Inflammatory macrophage (primary cell): ENCODE measurements around the gene SMARCA5.
"Not testable (repeated sequence)": the region's sequence is repeated elsewhere in the genome, so short reads cannot be mapped to it uniquely, and the experiment has no call there.

Experiments used
- DNase-seq, 2 donors: peaks; one replicate each; pipeline ENCODE4 v3.0.0-alpha.2; 2020 to 2022
- total RNA-seq, 18 experiments: gene quantifications; one replicate each; lab custom pipeline; 2026; ENCODE audit warnings: mixed read lengths in 6 of 18, inconsistent platforms in 2 of 18; lab: John Stamatoyannopoulos, UW

The SMARCA5 gene
- total RNA-seq, result 125 to 444 (median 182) reads per million in 18 experiments

GRCh38 chr4:143513314-143514168 is at the start of gene SMARCA5:
SMARCA5 (plus strand) TSS chr4:143513702; CDS start chr4:143513925, 223 bp downstream.
- peak; percentile 98 to 99 for DNase-seq

- no peak for DNase-seq
These were observed 40.0 kb upstream of the SMARCA5 start for GRCh38 chr4:143473334-143474126.

DNA sequence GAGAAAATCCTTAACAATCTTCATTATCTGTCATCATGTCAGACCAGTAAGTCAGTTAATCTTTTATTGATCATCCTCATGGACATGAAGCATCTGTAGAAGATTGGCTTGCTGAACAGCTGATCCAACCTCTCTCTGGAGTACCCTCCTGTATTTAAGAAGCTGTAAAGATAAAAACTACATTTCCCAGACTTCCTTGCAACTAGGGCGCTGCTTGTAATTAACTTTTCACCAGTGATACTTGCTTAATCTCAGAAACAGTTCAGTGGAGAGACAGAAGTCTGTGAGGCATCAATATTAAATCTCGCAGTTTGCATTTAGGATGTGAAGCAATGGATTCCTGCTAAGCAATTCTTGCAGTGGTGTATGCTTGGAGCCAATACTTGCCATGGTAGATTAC is 36.0 kb upstream of the SMARCA5 start:
- DNase-seq, result no peak

- no peak for DNase-seq
These were observed 32.1 kb upstream of the SMARCA5 start for GRCh38 chr4:143481361-143481760.

DNA sequence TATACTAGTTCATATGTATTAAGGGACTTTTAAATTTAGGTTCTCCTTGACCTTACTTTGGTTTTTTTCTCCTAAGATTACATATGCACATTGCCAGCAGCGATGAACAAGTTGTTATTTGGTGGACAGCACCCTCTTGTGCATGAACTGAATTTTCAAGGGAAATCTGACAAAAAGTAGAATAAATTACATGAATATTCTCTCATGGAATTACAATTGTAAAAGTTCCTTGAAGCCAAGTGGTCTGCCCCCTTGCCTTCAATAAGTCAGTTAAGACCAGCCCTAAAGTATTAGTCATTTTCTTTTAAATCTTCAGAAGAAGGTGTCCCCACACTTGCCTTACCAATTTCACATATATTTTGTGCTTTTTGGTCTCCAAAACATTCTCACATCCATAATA is 30.7 kb upstream of the SMARCA5 start:
- peak; percentile 41 to 48 for DNase-seq

GRCh38 chr4:143486314-143486713 is 27.2 kb upstream of the SMARCA5 start:
- DNase-seq, result no peak

DNA sequence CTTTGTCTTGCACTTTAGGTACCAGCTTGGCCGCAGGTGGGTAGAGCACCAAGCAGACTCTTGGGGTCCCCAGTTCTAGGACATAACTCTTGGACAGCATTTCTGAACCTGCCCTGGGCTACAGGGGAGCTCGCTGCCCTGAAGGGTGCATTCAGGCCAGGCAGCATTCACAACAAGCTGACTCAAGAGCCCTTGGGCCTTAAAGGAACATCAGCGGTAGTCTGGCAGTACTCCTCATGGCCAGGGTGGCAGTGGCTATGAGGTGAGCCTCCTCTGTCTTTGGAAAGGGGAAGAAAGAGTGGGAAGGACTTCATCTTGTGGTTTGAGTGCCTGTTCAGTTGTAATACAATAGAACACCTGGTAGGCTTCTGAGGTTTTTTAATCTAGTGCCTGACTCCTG is 24.8 kb upstream of the SMARCA5 start:
- DNase-seq, result peak in 1 of 2 donors; percentile 2

DNA sequence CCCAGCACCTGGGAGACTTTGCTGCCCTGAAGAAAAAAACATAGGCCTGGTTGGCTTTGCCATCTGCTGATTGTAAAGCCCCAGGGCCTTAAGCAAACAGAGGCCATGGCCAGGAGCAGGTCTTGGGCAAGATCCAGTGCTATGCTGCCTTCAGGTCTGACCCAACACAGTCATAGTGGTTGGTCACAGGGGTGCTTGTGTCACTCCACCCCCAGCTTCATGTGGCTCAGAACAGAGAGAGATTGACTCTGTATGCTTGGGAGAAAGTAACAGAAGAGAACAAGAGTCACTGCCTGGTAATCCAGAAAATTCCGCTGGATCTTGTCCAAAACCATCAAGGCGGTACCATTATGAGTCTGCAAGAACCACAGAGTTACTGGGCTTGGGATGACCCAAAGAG is 24.4 kb upstream of the SMARCA5 start:
- DNase-seq, result peak in 1 of 2 donors; percentile 32

GRCh38 chr4:143498021-143498420 is 15.5 kb upstream of the SMARCA5 start:
- DNase-seq, result no peak

GRCh38 chr4:143502231-143502630 is 11.3 kb upstream of the SMARCA5 start:
- DNase-seq, result peak in 1 of 2 donors; percentile 39

- no peak for DNase-seq
These were observed 7.5 kb upstream of the SMARCA5 start for GRCh38 chr4:143506031-143506430.

- DNase-seq, result no peak
These were observed 1.6 kb upstream of the SMARCA5 start for GRCh38 chr4:143511906-143512305.

DNA sequence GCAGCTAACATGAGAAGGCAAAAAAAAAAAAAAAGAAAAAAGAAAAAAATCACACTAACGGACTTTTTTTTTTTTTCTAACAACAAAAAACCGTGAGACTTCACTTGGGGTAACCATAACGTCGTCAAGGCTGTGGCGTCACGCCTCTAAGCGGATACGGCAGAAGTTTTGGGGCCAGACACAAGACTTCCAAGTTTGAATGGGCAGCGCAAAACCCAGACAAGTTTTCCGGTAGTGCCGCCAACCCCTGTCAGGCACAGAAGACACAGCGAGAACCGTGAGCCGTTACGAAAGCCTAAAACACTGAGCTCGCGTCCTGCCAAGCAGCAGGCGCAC is 556 bp upstream of the SMARCA5 start:
- no peak for DNase-seq

GRCh38 chr4:143514169-143514495 is 630 bp downstream of the SMARCA5 start:
- no peak for DNase-seq

- DNase-seq, result peak; percentile 13 to 48
These were observed 995 bp downstream of the SMARCA5 start for GRCh38 chr4:143514497-143514896.

- DNase-seq, result no peak
These were observed 1.4 kb downstream of the SMARCA5 start for GRCh38 chr4:143514901-143515300.

- no peak for DNase-seq
These were observed 2.4 kb downstream of the SMARCA5 start for GRCh38 chr4:143515905-143516304.

DNA sequence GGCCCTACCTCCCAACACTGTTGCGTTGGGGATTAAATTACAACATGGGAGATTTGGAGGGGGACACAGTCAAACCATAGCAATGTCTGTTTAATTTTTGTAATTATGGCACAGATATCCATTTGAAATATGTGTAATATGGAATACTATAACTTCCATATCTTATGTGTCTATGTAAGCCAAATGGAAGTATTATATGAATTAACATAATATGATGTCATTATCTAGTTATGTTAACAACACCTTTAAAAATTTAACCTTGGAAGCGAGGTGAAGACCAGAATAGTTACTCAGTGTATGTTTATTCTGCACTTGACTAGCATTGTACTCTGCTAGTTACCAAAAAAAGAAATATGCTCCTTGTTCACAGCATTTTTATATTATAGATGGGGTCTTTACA is 4.3 kb downstream of the SMARCA5 start:
- DNase-seq, result no peak

DNA sequence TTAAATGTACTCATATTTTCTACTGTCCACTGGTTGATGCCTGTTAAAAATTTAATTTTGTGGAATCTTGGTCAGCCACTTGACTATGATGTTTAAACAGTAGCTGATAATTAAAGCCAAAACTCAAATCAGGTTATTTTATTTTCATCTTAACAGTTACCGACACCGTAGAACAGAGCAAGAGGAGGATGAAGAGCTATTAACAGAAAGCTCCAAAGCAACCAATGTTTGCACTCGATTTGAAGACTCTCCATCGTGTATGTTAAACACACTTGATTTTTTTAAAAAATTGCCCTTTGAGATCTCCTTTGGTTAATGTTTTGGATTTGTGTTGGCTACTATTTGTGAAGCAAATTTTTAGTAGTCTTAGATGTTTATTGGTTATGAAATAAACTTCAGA is 10.7 kb downstream of the SMARCA5 start:
- DNase-seq, result no peak

DNA sequence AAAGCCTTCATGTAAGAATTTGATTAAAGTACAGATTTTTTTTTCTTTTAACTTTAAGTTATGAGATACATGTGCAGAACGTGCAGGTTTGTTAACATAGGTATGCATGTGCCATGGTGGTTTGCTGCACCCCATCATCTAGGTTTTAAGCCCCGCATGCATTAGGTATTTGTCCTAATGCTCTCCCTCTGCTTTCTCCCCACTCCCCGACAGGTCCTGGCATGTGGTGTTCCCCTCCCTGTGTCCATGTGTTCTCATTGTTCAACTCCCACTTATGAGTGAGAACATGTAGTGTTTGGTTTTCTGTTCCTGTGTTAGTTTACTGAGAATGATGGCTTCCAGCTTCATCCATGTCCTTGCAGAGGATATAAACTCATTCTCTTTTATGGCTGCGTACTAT is 14.5 kb downstream of the SMARCA5 start:
- not testable (repeated sequence) for DNase-seq

DNA sequence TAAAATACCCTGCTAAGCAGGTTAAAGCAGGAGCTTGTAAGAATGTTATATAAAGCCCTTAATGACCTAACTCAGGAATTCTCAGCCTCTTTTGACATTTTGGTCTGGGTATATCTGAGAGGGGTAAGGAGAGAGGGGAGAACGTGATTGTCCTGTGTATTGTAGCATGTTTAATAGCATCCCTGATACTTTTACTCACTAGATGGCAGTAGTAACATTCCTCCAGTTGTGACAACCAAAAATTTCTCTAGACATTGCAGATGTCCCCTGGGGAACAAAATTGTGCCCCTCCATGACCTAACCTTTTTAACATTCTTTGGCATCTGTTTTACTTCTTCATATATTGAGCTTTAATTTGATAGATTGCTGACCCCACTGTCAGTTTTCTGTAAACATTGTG is 17.9 kb downstream of the SMARCA5 start:
- DNase-seq, result no peak

GRCh38 chr4:143531788-143532491 is 18.4 kb downstream of the SMARCA5 start:
- DNase-seq, result no peak

- no peak for DNase-seq
These were observed 25.6 kb downstream of the SMARCA5 start for GRCh38 chr4:143538979-143539669.
